GM18526 (cell line): ENCODE measurements around the gene TRIM51.
"Not testable (repeated sequence)": the region's sequence is repeated elsewhere in the genome, so short reads cannot be mapped to it uniquely, and the experiment has no call there.

Experiments used
- POLR2A ChIP-seq: IDR thresholded peaks from 3 replicates; pipeline ENCODE4 v1.6.1; 2011; ENCODE audit not compliant: insufficient read length; ENCODE audit errors: extremely low read depth

The TRIM51 gene, protein sequence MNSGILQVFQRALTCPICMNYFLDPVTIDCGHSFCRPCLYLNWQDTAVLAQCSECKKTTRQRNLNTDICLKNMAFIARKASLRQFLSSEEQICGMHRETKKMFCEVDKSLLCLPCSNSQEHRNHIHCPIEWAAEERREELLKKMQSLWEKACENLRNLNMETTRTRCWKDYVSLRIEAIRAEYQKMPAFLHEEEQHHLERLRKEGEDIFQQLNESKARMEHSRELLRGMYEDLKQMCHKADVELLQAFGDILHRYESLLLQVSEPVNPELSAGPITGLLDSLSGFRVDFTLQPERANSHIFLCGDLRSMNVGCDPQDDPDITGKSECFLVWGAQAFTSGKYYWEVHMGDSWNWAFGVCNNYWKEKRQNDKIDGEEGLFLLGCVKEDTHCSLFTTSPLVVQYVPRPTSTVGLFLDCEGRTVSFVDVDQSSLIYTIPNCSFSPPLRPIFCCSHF

GRCh38 chr11:55882997-55883396, at the start of gene TRIM51:
TSS of gene TRIM51 (plus strand) at chr11:55883297. CDS start at chr11:55885429, 2,132 bp downstream.
- not testable (repeated sequence) for TF ChIP-seq POLR2A

DNA sequence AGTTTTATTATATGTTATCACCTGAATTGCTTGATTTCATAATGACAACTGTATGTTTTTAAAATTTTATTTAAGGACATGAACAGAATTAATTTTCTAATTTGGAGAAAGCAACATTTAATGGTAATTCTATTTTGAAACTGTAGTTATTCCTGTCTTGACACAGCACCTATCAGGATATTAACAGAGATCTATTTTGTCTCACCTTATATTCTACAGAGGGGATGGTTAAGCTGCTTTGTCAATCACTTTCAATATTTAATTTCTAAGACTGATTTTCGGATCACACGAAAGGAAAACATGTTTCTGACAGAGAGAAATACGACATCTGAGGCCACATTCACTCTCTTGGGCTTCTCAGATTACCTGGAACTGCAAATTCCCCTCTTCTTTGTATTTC, 44.6 kb upstream of the TRIM51 start, which contains the start of gene OR5D16:
Gene OR5D16, plus strand, starts transcription at position 301 of the 400 bp plus-strand sequence. Its CDS starts 0 bp downstream, at position 301.
- TF ChIP-seq POLR2A = no peak

DNA sequence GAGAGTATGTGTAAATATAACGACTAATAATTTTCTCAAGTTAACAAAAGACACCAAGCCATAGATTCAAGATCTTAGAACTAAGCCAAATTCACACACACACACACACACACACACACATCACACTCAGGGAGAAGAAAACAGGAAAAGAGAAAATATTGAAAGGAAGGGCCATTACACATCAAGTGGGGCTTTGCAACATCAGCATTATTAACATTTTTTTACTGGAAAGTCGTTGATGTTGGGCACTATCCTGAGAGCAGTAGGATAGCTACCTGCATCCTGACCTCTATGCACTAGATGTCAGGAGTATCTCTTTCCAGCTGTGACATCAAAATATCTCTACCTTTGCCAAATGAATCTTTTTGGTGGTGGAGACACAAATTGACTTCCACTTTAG, 35.6 kb upstream of the TRIM51 start:
- TF ChIP-seq POLR2A = no peak

DNA sequence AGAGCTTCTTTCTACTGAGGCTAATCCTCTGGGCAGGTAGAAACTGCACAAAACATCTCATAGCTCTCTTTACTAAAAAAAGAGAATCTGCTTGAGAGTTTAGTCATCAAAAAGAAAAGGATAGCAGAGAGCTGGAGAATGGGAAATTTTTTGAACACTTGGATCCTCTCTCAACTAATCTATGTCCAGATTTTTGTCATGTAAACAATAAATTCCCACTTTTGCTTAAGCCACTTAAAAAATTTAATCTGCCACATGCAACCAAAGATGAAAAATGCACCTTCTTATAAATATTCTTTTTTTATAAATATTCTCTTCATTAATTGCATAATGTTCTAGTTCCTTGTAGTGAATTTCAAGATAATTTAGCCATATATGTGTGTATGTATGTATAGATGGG, 34.1 kb upstream of the TRIM51 start:
- TF ChIP-seq POLR2A = no peak

GRCh38 chr11:55852141-55852540, 31.0 kb upstream of the TRIM51 start:
- TF ChIP-seq POLR2A = no peak

- no peak for TF ChIP-seq POLR2A
Measured at GRCh38 chr11:55854704-55855103, 28.4 kb upstream of the TRIM51 start.

DNA sequence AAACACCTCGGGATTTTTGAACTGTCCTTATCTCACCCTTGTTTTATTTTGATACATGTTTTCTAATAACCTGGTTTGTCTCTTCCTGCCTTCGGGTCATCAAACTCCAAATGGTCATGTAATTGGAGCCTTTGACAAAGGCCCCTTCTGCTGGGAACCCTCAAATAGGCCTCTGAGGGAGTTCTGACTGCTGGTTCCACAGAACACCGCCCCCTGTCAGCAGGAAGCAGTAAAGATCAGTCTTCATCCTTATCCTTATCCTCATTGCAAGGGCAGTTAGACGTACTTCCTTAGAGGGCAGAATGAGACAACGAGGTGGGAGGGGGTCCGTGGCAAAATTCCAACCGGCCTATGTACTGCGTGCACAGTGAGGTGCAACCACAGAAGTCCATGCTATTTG, 12.1 kb downstream of the TRIM51 start:
- TF ChIP-seq POLR2A = no peak

DNA sequence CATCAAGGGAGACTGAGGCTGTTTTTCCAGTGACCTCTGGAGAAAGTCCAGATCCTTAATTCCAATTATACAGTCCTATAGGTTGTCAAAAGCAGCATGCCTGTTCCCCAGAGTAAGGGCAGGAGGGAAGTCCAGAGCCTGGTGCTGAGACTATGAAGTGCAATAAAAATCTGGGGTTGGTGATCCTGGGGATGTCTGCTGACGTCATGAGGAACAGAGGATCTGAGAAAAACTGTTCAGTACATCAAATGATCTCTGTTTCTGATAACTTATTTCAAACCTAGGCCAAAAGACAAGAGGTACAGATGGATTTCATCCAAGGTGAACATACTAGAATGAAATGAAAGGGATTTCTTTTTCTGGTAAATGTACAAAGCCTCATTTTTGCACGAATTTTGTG, 19.2 kb downstream of the TRIM51 start:
- TF ChIP-seq POLR2A = no peak

GRCh38 chr11:55914482-55914881, 31.4 kb downstream of the TRIM51 start, which contains the start of gene OR5W2:
TSS of gene OR5W2 (minus strand) at chr11:55914582. CDS start at chr11:55914582, 0 bp downstream.
- TF ChIP-seq POLR2A = no peak

GRCh38 chr11:55920537-55920936, 37.4 kb downstream of the TRIM51 start:
- TF ChIP-seq POLR2A = no peak

- no peak for TF ChIP-seq POLR2A
Measured at GRCh38 chr11:55936300-55936699, 53.2 kb downstream of the TRIM51 start, which contains the start of gene OR5I1. TSS of gene OR5I1 (minus strand) at chr11:55936400. CDS start at chr11:55936400, 0 bp downstream.
